GM12872 (cell line): Measurements from ENCODE around the gene CALHM2.

Experiments used
- TF ChIP-seq, protein P1 (sequence below): IDR thresholded peaks from 3 replicates; pipeline ENCODE4 v1.5.1; 2011; ENCODE audit warnings: low read depth, mild to moderate bottlenecking, low read length, moderate library complexity; ENCODE audit not compliant: insufficient read depth

CALHM2 gene

DNA sequence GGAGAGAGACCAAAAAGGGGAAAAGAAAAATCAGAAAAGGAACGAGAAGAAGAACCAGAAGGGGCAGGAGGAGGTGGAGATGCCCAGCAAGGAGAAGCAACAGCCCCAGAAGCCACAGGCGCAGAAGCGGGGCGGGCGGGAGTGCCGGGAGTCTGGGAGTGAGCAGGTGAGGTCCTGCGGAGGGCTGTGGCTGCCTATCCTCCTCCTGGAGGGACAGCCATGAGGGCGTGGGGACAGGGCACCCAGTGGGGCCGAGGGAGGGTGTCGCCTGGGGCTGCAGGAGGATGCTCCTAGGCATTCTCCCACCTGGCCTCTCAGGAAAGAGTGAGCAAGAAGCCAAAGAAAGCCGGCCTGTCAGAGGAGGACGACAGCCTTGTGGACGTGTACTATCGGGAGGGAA lies 11.8 kb downstream of the CALHM2 start:
- TF ChIP-seq, protein P1, sequence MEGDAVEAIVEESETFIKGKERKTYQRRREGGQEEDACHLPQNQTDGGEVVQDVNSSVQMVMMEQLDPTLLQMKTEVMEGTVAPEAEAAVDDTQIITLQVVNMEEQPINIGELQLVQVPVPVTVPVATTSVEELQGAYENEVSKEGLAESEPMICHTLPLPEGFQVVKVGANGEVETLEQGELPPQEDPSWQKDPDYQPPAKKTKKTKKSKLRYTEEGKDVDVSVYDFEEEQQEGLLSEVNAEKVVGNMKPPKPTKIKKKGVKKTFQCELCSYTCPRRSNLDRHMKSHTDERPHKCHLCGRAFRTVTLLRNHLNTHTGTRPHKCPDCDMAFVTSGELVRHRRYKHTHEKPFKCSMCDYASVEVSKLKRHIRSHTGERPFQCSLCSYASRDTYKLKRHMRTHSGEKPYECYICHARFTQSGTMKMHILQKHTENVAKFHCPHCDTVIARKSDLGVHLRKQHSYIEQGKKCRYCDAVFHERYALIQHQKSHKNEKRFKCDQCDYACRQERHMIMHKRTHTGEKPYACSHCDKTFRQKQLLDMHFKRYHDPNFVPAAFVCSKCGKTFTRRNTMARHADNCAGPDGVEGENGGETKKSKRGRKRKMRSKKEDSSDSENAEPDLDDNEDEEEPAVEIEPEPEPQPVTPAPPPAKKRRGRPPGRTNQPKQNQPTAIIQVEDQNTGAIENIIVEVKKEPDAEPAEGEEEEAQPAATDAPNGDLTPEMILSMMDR = no peak

DNA sequence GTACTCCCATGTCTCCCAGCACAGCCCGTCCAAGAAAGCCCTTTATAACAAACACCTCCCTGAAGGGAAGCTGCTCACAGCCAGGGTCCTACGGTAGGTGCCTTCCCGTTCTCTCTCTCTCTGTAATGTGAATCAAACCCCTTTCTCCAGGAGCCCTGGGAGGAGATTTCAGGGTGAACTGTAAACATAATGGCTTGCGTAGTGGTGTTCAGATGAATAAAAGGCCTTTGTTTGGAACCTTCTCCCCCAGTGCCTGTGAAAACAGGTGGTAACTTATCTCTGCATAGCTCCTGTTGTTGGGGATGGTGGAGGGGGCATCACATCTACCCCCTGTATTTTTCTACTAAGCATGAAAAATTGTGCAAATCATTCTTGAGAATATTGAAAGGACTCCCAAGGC lies 12.4 kb downstream of the CALHM2 start:
- TF ChIP-seq, protein P1 = no peak

DNA sequence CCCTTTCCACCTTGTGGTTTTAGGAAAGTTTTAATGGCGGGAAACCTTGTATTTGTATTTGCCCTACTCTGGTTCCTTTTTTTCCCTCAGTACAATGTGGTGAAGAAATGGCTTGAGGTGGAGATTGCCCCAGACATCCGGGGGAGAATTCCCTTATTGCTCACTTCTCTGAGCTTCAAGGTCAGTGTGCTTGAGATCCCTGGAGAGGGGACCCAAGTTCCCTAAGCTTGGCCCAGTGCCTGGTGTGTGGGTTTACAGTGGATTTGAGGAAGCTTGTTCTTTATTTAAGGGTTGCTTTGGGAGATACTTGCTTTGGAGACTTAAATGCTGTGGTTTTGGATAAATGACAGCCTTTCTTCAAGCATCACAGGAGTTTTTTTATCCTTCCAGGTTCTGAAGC lies 18.3 kb downstream of the CALHM2 start:
- TF ChIP-seq, protein P1 = no peak

DNA sequence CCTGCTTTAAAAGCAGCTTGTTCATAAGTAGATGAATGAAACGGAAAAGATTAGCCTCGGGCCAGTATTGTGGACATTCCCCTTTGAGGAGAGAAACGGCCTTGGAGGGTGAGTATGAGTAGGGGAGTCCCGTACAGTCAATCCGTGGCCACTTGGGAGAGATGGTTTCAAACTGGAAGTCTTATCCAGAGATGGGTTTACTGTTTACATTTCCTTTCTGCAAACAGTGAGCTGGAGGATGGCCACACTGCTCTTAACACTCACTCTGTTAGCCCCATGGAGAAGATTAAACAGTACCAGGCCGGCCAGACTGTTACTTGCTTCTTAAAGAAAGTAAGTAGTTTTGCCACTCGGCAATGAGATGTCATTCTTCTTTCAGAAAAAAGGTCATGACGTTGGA lies 20.3 kb downstream of the CALHM2 start:
- TF ChIP-seq, protein P1 = no peak

DNA sequence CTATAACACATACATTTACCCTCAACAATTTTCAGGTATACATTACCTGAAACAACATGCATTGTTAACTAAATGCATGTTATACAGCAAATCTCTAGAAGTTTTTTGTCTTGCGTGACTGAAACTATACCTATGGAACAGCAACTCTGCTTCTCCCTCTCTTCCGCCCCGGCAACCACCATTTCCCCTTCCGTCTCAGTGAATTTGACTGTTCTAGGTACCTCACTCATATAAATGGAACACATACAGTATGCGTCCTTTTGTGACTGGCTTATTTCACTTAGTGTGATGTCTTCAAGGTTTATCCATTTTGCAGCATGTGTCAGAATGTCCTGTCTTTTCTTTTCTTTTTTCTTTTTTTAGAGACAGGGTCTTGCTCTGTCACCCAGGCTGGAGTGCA lies 22.5 kb downstream of the CALHM2 start:
- TF ChIP-seq, protein P1 = no peak

DNA sequence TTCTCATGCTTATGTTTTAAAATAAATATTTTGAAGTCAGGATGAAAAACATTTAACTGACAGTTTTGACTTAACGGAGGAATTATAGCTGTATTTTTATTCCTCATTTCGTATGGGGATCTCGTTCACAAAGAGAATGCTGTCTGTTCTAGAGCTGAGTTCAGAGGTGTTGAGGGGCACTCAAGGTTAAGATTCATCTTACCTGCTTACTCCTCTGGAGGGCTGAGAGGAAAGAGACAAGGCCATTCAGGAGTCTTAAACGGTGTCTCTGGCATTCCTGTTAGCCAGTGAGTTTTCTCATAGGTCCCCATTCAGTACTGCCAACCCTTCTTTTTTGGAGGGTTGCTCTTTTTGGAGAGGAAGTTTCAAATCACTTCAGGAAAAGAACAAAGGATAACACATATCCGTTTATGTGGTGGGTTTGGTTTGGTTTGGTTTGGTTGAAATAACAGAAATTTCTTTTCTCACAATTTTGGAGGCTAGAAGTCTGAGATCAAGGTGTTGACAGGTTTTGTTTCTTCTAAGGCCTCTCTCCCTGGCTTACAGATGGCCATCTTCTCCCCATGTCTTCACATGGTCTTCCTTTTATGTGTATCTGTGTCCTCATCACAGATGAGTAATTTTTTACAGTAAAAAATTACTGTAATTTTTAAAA lies 23.1 kb downstream of the CALHM2 start:
- TF ChIP-seq, protein P1 = no peak

DNA sequence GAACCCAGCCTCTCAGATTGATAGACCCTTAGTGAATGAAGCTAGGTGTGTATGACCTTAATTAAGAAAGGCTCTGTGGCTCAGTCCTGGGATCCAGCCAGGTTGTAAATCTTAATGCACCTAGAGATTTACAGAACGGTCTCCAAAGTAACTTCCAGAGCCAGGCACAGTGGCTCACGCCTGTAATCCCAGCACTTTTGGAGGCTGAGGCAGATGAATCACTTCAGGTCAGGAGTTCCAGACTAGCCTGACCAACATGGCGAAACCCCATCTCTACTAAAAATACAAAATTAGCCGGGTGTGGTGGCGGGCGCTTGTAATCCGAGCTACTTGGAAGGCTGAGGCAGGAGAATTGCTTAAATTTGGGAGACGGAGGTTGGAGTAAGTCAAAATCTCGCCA lies 24.3 kb downstream of the CALHM2 start:
- TF ChIP-seq, protein P1 = no peak
